Gastroesophageal sphincter (tissue), 3 donors: ENCODE data around the gene PRDM15.

Experiments
- EP300 ChIP-seq: sonication (generic); formaldehyde crosslinking; IDR thresholded peaks from one replicate; pipeline ENCODE4 v1.6.1; 2017; ENCODE audit warnings: antibody characterized with exemption, mild to moderate bottlenecking
- TF ChIP-seq, protein P1 (sequence below), 4 experiments: fragments of 200-600 bp in 2 of 4; fragments of 450-650 bp in 2 of 4; sonication (generic) in 1 of 4; IDR thresholded peaks; one replicate each; pipeline ENCODE4 v1.5.1; 2017 to 2019; ENCODE audit warnings: antibody characterized with exemption in 4 of 4, mild to moderate bottlenecking in 2 of 4, moderate library complexity in 2 of 4

DNA sequence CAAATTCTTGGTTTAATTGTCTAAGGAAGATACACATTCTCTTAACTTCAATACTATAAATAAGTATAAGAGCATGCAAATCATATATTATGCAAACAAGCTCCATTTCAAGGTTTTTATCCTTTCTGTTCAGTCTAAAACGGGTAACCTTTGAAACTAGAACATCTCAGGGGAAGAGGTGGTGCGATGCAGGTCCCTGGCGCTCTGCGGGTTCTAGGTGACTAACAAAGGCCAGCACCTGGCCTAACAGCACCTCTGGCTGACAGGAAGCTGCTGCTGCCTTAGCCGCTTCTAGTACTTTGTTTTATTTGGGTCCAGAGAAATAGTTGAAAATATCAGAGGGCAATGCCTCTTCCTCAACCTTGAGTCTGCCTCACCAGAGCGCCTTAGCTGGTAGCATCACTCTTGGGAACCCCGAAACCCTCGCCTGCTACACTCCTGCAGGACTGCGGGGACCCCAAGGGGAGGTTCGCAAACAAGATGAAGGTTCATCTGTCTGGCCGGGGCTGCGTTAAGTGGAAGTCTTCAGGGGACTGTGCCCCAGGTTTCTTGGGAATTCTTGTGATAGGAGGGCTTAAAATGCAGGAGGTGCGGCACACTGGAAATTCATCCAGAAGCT, 45.5 kb downstream of the PRDM15 start:
- TF ChIP-seq EP300: no peak
- TF ChIP-seq, protein P1, sequence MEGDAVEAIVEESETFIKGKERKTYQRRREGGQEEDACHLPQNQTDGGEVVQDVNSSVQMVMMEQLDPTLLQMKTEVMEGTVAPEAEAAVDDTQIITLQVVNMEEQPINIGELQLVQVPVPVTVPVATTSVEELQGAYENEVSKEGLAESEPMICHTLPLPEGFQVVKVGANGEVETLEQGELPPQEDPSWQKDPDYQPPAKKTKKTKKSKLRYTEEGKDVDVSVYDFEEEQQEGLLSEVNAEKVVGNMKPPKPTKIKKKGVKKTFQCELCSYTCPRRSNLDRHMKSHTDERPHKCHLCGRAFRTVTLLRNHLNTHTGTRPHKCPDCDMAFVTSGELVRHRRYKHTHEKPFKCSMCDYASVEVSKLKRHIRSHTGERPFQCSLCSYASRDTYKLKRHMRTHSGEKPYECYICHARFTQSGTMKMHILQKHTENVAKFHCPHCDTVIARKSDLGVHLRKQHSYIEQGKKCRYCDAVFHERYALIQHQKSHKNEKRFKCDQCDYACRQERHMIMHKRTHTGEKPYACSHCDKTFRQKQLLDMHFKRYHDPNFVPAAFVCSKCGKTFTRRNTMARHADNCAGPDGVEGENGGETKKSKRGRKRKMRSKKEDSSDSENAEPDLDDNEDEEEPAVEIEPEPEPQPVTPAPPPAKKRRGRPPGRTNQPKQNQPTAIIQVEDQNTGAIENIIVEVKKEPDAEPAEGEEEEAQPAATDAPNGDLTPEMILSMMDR (IDR thresholded peaks at IDR 0.05): no peak
